HG03097 (cell line): ENCODE results near the gene MVD.
"Not testable (repeated sequence)": the region's sequence is repeated elsewhere in the genome, so short reads cannot be mapped to it uniquely, and the experiment has no call there.

ENCODE experiments used
- ATAC-seq: cut with Tn5 transposase; IDR thresholded peaks from one replicate; pipeline ENCODE4 v1.9.1; 2021; ENCODE audit not compliant: unreplicated experiment, low FRiP score

The MVD gene

GRCh38 chr16:88685156-88686061 is 22.5 kb upstream of the MVD start:
- ATAC-seq = no peak

- no peak for ATAC-seq
Observed at GRCh38 chr16:88684569-88685155, 21.8 kb upstream of the MVD start.

- peak; percentile 64 for ATAC-seq
Observed at GRCh38 chr16:88681709-88682451, 19.0 kb upstream of the MVD start.

GRCh38 chr16:88681084-88681680 is 18.3 kb upstream of the MVD start:
- ATAC-seq = no peak

GRCh38 chr16:88680554-88681083 is 17.7 kb upstream of the MVD start:
- no peak for ATAC-seq

- ATAC-seq = no peak
Observed at GRCh38 chr16:88678224-88678979, 15.5 kb upstream of the MVD start.

- ATAC-seq = no peak
Observed at GRCh38 chr16:88677721-88678120, 14.8 kb upstream of the MVD start.

- no peak for ATAC-seq
Observed at GRCh38 chr16:88676502-88677242, 13.8 kb upstream of the MVD start.

GRCh38 chr16:88673716-88674379 is 11.0 kb upstream of the MVD start:
- ATAC-seq = no peak

- ATAC-seq = no peak
Observed at GRCh38 chr16:88672776-88673175, 9.9 kb upstream of the MVD start.

GRCh38 chr16:88671806-88672205 is 8.9 kb upstream of the MVD start:
- no peak for ATAC-seq

- no peak for ATAC-seq
Observed at GRCh38 chr16:88669980-88670379, 7.1 kb upstream of the MVD start.

GRCh38 chr16:88669493-88669892 is 6.6 kb upstream of the MVD start:
- not testable (repeated sequence) for ATAC-seq

- no peak for ATAC-seq
Observed at GRCh38 chr16:88667461-88667860, 4.6 kb upstream of the MVD start.

- no peak for ATAC-seq
Observed at GRCh38 chr16:88665570-88665969, 2.7 kb upstream of the MVD start.

GRCh38 chr16:88665148-88665547 is 2.3 kb upstream of the MVD start:
- no peak for ATAC-seq

- ATAC-seq = peak; percentile 4
Observed at GRCh38 chr16:88662222-88662842, 559 bp downstream of the MVD start.

GRCh38 chr16:88661468-88661867 is 1.4 kb downstream of the MVD start:
- no peak for ATAC-seq
